Mesodermal cell (in vitro differentiated cells): ENCODE data around the gene SLIT2.

Source experiments
- H3K27ac ChIP-seq: 2 replicates; pipeline ENCODE4 v1.7.0; 2013; ENCODE audit warnings: mild to moderate bottlenecking, low read depth, low read length, moderate library complexity; ENCODE audit not compliant: severe bottlenecking
- H3K36me3 ChIP-seq: 2 replicates; pipeline ENCODE4 v1.7.1; 2013; ENCODE audit warnings: mild to moderate bottlenecking, low read length, moderate library complexity; ENCODE audit not compliant: control insufficient read depth, insufficient read depth
- H3K4me1 ChIP-seq: one replicate; pipeline ENCODE4 v1.7.1; 2013; ENCODE audit warnings: mild to moderate bottlenecking, low read length; ENCODE audit not compliant: insufficient read depth, control insufficient read depth, poor library complexity, severe bottlenecking
- H3K4me3 ChIP-seq: 2 replicates; pipeline ENCODE4 v1.7.0; 2013; ENCODE audit warnings: low read length, control low read depth, mild to moderate bottlenecking; ENCODE audit not compliant: insufficient read depth, poor library complexity, severe bottlenecking; ENCODE audit errors: extremely low read depth
- H3K9me3 ChIP-seq: 2 replicates; pipeline ENCODE4 v1.7.1; 2013; ENCODE audit warnings: mild to moderate bottlenecking, low read length, moderate library complexity; ENCODE audit not compliant: control insufficient read depth
- WGBS, 2 experiments: methylation state at CpG; one replicate each; pipeline ENCODE4 v1.1.5; 2013; ENCODE audit warnings: missing lambda C conversion rate in 2 of 2; ENCODE audit not compliant: insufficient coverage in 2 of 2; 5-methylcytosine and 5-hydroxymethylcytosine counted together

SLIT2 gene

GRCh38 chr4:20283039-20283438 lies 31.3 kb downstream of the SLIT2 start:
- peaks cover 10% of the 10 kb centered on the region for H3K4me1 ChIP-seq
- H3K27ac ChIP-seq, result no peak overlapping the region
- no peaks in the 10 kb centered on the region for H3K36me3 ChIP-seq
- no peak overlapping the region for H3K4me3 ChIP-seq
- no peaks in the 10 kb centered on the region for H3K9me3 ChIP-seq
- no CpG with 5 or more reads among the region's 4 CpGs for WGBS, 2 experiments

GRCh38 chr4:20284990-20285389 lies 33.3 kb downstream of the SLIT2 start:
- H3K36me3 ChIP-seq, result no peaks in the 10 kb centered on the region
- H3K4me1 ChIP-seq, result peaks cover 10% of the 10 kb centered on the region
- peak overlapping the region; percentile 13 for H3K27ac ChIP-seq
- H3K4me3 ChIP-seq, result no peak overlapping the region
- H3K9me3 ChIP-seq, result no peaks in the 10 kb centered on the region
- WGBS, 2 experiments, result 100% methylated on average over 1 of the region's 1 CpG; no CpG with 5 or more reads in 1 of the 2 experiments

GRCh38 chr4:20287246-20287645 lies 35.5 kb downstream of the SLIT2 start:
- Histone ChIP-seq H3K4me1 (peaks cover 10% of the 10 kb centered on the region), H3K4me3 (no peak overlapping the region), H3K9me3 (no peaks in the 10 kb centered on the region), H3K36me3 (no peaks in the 10 kb centered on the region), H3K27ac (peak overlapping the region; percentile 10)
- 79 to 96% methylated on average over 2 of the region's 2 CpGs for WGBS, 2 experiments

GRCh38 chr4:20288047-20288650 lies 36.4 kb downstream of the SLIT2 start:
- WGBS, 2 experiments, result 81 to 89% methylated on average over 1 to 2 of the region's 8 CpGs
- Histone ChIP-seq H3K4me3 (no peak overlapping the region), H3K4me1 (peaks cover 10% of the 10 kb centered on the region), H3K36me3 (no peaks in the 10 kb centered on the region), H3K27ac (no peak overlapping the region), H3K9me3 (no peaks in the 10 kb centered on the region)

- Histone ChIP-seq H3K9me3 (no peaks in the 10 kb centered on the region), H3K4me1 (peaks cover 10% of the 10 kb centered on the region), H3K27ac (no peak overlapping the region), H3K4me3 (no peak overlapping the region), H3K36me3 (no peaks in the 10 kb centered on the region)
- WGBS, 2 experiments, result 89% methylated on average over 1 of the region's 2 CpGs; no CpG with 5 or more reads in 1 of the 2 experiments
These were observed 37.3 kb downstream of the SLIT2 start for GRCh38 chr4:20288846-20289512.

- 100% methylated on average over 1 to 2 of the region's 3 CpGs for WGBS, 2 experiments
- Histone ChIP-seq H3K36me3 (no peaks in the 10 kb centered on the region), H3K4me3 (no peak overlapping the region), H3K9me3 (no peaks in the 10 kb centered on the region), H3K4me1 (peaks cover 10% of the 10 kb centered on the region), H3K27ac (no peak overlapping the region)
These were observed 38.1 kb downstream of the SLIT2 start for GRCh38 chr4:20289782-20290181.

GRCh38 chr4:20292739-20293138 lies 41.0 kb downstream of the SLIT2 start:
- Histone ChIP-seq H3K4me3 (no peak overlapping the region), H3K36me3 (no peaks in the 10 kb centered on the region), H3K27ac (no peak overlapping the region), H3K9me3 (no peaks in the 10 kb centered on the region), H3K4me1 (no peaks in the 10 kb centered on the region)
- WGBS, 2 experiments, result 95 to 100% methylated on average over 1 to 2 of the region's 3 CpGs

GRCh38 chr4:20297261-20297660 lies 45.6 kb downstream of the SLIT2 start:
- no CpG with 5 or more reads among the region's 2 CpGs for WGBS, 2 experiments
- H3K4me1 ChIP-seq, result no peaks in the 10 kb centered on the region
- H3K9me3 ChIP-seq, result no peaks in the 10 kb centered on the region
- no peak overlapping the region for H3K27ac ChIP-seq
- H3K4me3 ChIP-seq, result no peak overlapping the region
- no peaks in the 10 kb centered on the region for H3K36me3 ChIP-seq

GRCh38 chr4:20297783-20298182 lies 46.1 kb downstream of the SLIT2 start:
- no peak overlapping the region for H3K27ac ChIP-seq

GRCh38 chr4:20298455-20298854 lies 46.8 kb downstream of the SLIT2 start:
- Histone ChIP-seq H3K4me3 (no peak overlapping the region), H3K9me3 (no peaks in the 10 kb centered on the region), H3K27ac (no peak overlapping the region), H3K4me1 (no peaks in the 10 kb centered on the region), H3K36me3 (no peaks in the 10 kb centered on the region)

More at GRCh38 chr4:20297783-20298182, 46.1 kb downstream of the SLIT2 start:
- no peak overlapping the region for H3K4me3 ChIP-seq
- WGBS, 2 experiments, result no CpG with 5 or more reads among the region's 6 CpGs
- H3K36me3 ChIP-seq, result no peaks in the 10 kb centered on the region
- H3K9me3 ChIP-seq, result no peaks in the 10 kb centered on the region
- H3K4me1 ChIP-seq, result no peaks in the 10 kb centered on the region

- Histone ChIP-seq H3K4me3 (no peak overlapping the region), H3K27ac (no peak overlapping the region), H3K36me3 (no peaks in the 10 kb centered on the region), H3K9me3 (no peaks in the 10 kb centered on the region), H3K4me1 (no peaks in the 10 kb centered on the region)
These were observed 47.3 kb downstream of the SLIT2 start for GRCh38 chr4:20298986-20299385.
